GM12878 (cell line): ENCODE results near the gene PCDHGA6. TPM values are rescaled to one million over a fixed set of nuclear protein-coding genes. Genes with fewer than 3 reads are reported as not detected.
"Not testable (repeated sequence)": the region's sequence is repeated elsewhere in the genome, so short reads cannot be mapped to it uniquely, and the experiment has no call there.

Experiments used
- ATAC-seq: fragments of 200-7000 bp; cut with Tn5 transposase; 3 replicates; pipeline ENCODE4 v1.9.1; 2020; ENCODE audit warnings: mild to moderate bottlenecking, moderate library complexity
- BruUV-seq: library from RNA; stranded (reverse); fragments of 400-500 nt; replicated peaks from 2 replicates; lab custom pipeline; 2021; lab: Mats Ljungman, UMichigan
- CTCF ChIA-PET: fragments of 300-600 bp; sonication (Branson Sonifier 250); formaldehyde crosslinking; extraction: SDS; loops from one replicate; lab custom pipeline; 2021; ENCODE audit warnings: inconsistent platforms; lab: Yijun Ruan, JAX
- POLR2A ChIA-PET: fragments of 350-600 bp; formaldehyde crosslinking; extraction: SDS; loops from one replicate; lab custom pipeline; 2021; ENCODE audit warnings: inconsistent platforms; lab: Charles Lee
- RAD21 ChIA-PET: fragments of 300-600 bp; sonication (Branson Sonifier 250); formaldehyde crosslinking; loops from one replicate; lab custom pipeline; 2023; ENCODE audit warnings: antibody characterized with exemption; ENCODE audit not compliant: unreplicated experiment; lab: Charles Lee
- SMC1A ChIA-PET: fragments of 300-600 bp; sonication (Branson Sonifier 250); formaldehyde crosslinking; loops from one replicate; lab custom pipeline; 2023; ENCODE audit not compliant: unreplicated experiment, uncharacterized antibody; lab: Charles Lee
- DNase-seq: peaks from one replicate; pipeline ENCODE4 v3.0.0-alpha.2; 2011; ENCODE audit warnings: low read depth, low spot score
- FAIRE-seq: peaks from 3 replicates; lab custom pipeline; 2011; peaks lifted over from hg19 to GRCh38; lab: Jason Lieb, UNC
- H2AFZ ChIP-seq: 2 replicates; pipeline ENCODE4 v1.6.0; 2011; ENCODE audit warnings: low read depth, low read length, control low read depth; ENCODE audit not compliant: control insufficient read depth
- H3K27ac ChIP-seq: 2 replicates; pipeline ENCODE4 v1.5.1; 2011; ENCODE audit warnings: control low read depth; ENCODE audit not compliant: control insufficient read depth, insufficient read depth
- H3K27me3 ChIP-seq, 2 experiments: replicated peaks in 1 of 2; 2 replicates each; pipeline versions ENCODE4 v1.6.0 to v1.6.1; 2011; ENCODE audit warnings: low read length in 1 of 2; ENCODE audit not compliant: control insufficient read depth in 2 of 2, insufficient read depth in 2 of 2
- H3K36me3 ChIP-seq, 2 experiments: 2 replicates each; pipeline ENCODE4 v1.5.1; 2011; ENCODE audit warnings: low read length in 1 of 2; ENCODE audit not compliant: control insufficient read depth in 2 of 2, insufficient read depth in 2 of 2
- H3K4me1 ChIP-seq: 2 replicates; pipeline ENCODE4 v1.6.1; 2011; ENCODE audit warnings: mild to moderate bottlenecking, low read length, moderate library complexity, mixed read lengths; ENCODE audit not compliant: control insufficient read depth, insufficient read depth
- H3K4me2 ChIP-seq: 2 replicates; pipeline ENCODE4 v1.6.0; 2011; ENCODE audit warnings: control low read depth; ENCODE audit not compliant: control insufficient read depth, insufficient read depth
- H3K4me3 ChIP-seq: fragments of 200-600 bp; sonication (generic); 2 replicates; pipeline ENCODE4 v1.5.1; 2016
- H3K79me2 ChIP-seq: 2 replicates; pipeline ENCODE4 v1.6.0; 2011; ENCODE audit warnings: low read length; ENCODE audit not compliant: control insufficient read depth, insufficient read depth
- H3K9ac ChIP-seq: 2 replicates; pipeline ENCODE4 v1.8.0; 2011; ENCODE audit warnings: low read length, control low read depth, mixed read lengths; ENCODE audit not compliant: control insufficient read depth, insufficient read depth
- H3K9me3 ChIP-seq: replicated peaks from 3 replicates; pipeline ENCODE4 v1.5.1; 2011; ENCODE audit warnings: mild to moderate bottlenecking, low read length; ENCODE audit not compliant: control insufficient read depth, insufficient read depth
- H4K20me1 ChIP-seq: 2 replicates; pipeline ENCODE4 v1.6.0; 2011; ENCODE audit not compliant: control insufficient read depth, insufficient read depth
- SP1 ChIP-seq: IDR thresholded peaks from one replicate; pipeline ENCODE4 v1.6.1; 2011; ENCODE audit warnings: low read depth, low read length
- STAT3 ChIP-seq: IDR thresholded peaks from 2 replicates; pipeline ENCODE4 v1.6.1; 2011; ENCODE audit warnings: low read depth, low read length, improper control_type of control experiment
- WGBS: methylation state at CpG from one replicate; pipeline ENCODE4 v1.1.6; 2016; ENCODE audit warnings: low lambda C conversion rate; ENCODE audit not compliant: insufficient replicate concordance, insufficient coverage; ENCODE audit errors: missing lambda C conversion rate; 5-methylcytosine and 5-hydroxymethylcytosine counted together
- in situ Hi-C: fragments of 300-500 bp; cut with MboI; formaldehyde crosslinking; loops from 9 replicates; pipeline ENCODE4 v1.14.3; 2018; ENCODE audit warnings: mixed read lengths
- intact Hi-C: fragments of 100-400 bp; cut with micrococcal nuclease; formaldehyde crosslinking; loops from one replicate; pipeline ENCODE4 v1.14.2; 2022; ENCODE audit not compliant: unreplicated experiment
- polyA plus RNA-seq, 11 experiments: library from polyadenylated mRNA; depleted of rRNA in 4 of 11; unstranded in 6 of 11; stranded (reverse) in 5 of 11; fragments of >200 nt; fragmentation: Nextera tagmentation in 4 of 11; fragmentation: Illumina TruSeq in 1 of 11; extraction: Ambion mirVana in 4 of 11; extraction: Trizol in 1 of 11; gene quantifications; 1 replicate in 1 of 11; 2 replicates in 10 of 11; pipeline versions ENCODE4 v1.2.1 to v1.2.3, GENCODE V29; 2011 to 2016; ENCODE audit warnings: inconsistent platforms in 2 of 11, missing spikeins in 2 of 11, low read depth in 1 of 11
- total RNA-seq, 4 experiments: library from RNA; depleted of rRNA in 3 of 4; stranded (reverse); fragments of >200 nt in 3 of 4; fragmentation: Illumina TruSeq in 1 of 4; extraction: Trizol in 1 of 4; gene quantifications; 2 replicates each; pipeline versions ENCODE4 v1.2.1 to v1.2.3, GENCODE V29; 2013 to 2021
- TF ChIP-seq, protein P1 (sequence below): fragments of 450-650 bp; IDR thresholded peaks from 2 replicates; pipeline ENCODE4 v1.6.1; 2017; ENCODE audit warnings: borderline replicate concordance

Gene PCDHGA6
- total and polyA plus RNA-seq, 10 of the 15 experiments (the other 5 are each of a cell fraction or from before 2014, with no cell fraction given) = 0.04 to 0.60 (median 0.15) TPM; not detected in 3

DNA sequence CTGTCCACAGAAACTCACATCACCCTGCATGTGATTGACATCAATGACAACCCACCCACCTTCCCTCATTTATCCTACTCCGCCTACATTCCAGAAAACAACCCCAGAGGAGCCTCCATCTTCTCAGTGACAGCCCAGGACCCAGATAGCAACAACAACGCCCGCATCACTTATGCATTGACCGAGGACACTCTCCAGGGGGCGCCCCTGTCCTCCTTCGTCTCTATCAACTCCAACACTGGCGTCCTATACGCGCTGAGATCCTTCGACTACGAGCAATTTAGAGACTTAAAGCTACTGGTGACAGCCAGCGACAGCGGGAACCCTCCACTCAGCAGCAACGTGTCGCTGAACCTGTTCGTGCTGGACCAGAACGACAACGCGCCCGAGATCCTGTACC is 28.4 kb upstream of the PCDHGA6 start (continued):
- TF ChIP-seq STAT3 (no peak), SP1 (no peak)
- TF ChIP-seq, protein P1, sequence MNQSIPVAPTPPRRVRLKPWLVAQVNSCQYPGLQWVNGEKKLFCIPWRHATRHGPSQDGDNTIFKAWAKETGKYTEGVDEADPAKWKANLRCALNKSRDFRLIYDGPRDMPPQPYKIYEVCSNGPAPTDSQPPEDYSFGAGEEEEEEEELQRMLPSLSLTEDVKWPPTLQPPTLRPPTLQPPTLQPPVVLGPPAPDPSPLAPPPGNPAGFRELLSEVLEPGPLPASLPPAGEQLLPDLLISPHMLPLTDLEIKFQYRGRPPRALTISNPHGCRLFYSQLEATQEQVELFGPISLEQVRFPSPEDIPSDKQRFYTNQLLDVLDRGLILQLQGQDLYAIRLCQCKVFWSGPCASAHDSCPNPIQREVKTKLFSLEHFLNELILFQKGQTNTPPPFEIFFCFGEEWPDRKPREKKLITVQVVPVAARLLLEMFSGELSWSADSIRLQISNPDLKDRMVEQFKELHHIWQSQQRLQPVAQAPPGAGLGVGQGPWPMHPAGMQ = no peak

DNA sequence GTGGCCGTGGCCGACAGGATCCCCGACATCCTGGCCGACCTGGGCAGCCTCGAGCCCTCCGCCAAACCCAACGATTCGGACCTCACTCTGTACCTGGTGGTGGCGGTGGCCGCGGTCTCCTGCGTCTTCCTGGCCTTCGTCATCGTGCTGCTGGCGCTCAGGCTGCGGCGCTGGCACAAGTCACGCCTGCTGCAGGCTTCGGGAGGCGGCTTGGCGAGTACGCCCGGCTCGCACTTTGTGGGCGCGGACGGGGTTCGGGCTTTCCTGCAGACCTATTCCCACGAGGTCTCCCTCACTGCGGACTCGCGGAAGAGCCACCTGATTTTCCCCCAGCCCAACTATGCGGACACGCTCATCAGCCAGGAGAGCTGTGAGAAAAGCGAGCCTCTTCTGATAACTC is 27.7 kb upstream of the PCDHGA6 start:
- in situ Hi-C loops = not testable (repeated sequence)
- CTCF ChIA-PET = interaction anchor here (0.6 to 0.7 kb wide), 2 partner anchors 9 to 34 kb away, joined by 3 to 4 read pairs; partner anchors contain the start of gene PCDHGA4

More for the DNA sequence above, 27.7 kb upstream of the PCDHGA6 start:
- H2AFZ ChIP-seq, H3K36me3 ChIP-seq, FAIRE-seq, H3K4me1 ChIP-seq, ATAC-seq, H3K9ac ChIP-seq, H4K20me1 ChIP-seq, H3K4me2 ChIP-seq, H3K79me2 ChIP-seq, intact Hi-C loops, RAD21 ChIA-PET, H3K27me3 ChIP-seq, SMC1A ChIA-PET, H3K27ac ChIP-seq, H3K4me3 ChIP-seq, BruUV-seq, DNase-seq, POLR2A ChIA-PET, H3K9me3 ChIP-seq: not testable (repeated sequence)
- whole genome bisulfite sequencing = 93% methylated on average over 18 of the region's 35 CpGs
